HepG2 (cell line): Measurements from ENCODE around the gene CHST13. TPM values are rescaled to one million over a fixed set of nuclear protein-coding genes. Genes with fewer than 3 reads are reported as not detected.

Experiments
- CBX2 ChIP-seq, 2 experiments: fragments of 200-600 bp in 1 of 2; sonication (generic); formaldehyde crosslinking in 1 of 2; IDR thresholded peaks; 2 replicates each; pipeline versions ENCODE4 v1.7.0 to v1.8.1; 2018 to 2022; ENCODE audit warnings: low read depth in 2 of 2, low read length in 1 of 2, mild to moderate bottlenecking in 1 of 2, missing genetic modification reagents in 1 of 2
- CEBPB ChIP-seq: IDR thresholded peaks from 2 replicates; pipeline ENCODE4 v1.6.1; 2011; ENCODE audit warnings: low read depth, low read length, improper control_type of control experiment, borderline replicate concordance
- HDAC2 ChIP-seq: sonication (generic); formaldehyde crosslinking; IDR thresholded peaks from 2 replicates; pipeline ENCODE4 v1.4.0; 2020; ENCODE audit warnings: missing genetic modification reagents
- MTA1 ChIP-seq: sonication (generic); formaldehyde crosslinking; IDR thresholded peaks from 2 replicates; pipeline ENCODE4 v1.4.0; 2020; ENCODE audit warnings: missing genetic modification reagents, mild to moderate bottlenecking, borderline replicate concordance
- RNF2 ChIP-seq: fragments of 450-650 bp; conservative IDR thresholded peaks from 2 replicates; pipeline ENCODE4 v1.6.1; 2016; ENCODE audit warnings: low read depth
- SRSF1 ChIP-seq: fragments of 200-400 bp; formaldehyde crosslinking; optimal IDR thresholded peaks from 2 replicates; pipeline ENCODE3; 2017; ENCODE audit warnings: mild to moderate bottlenecking, low read depth, low read length, moderate library complexity
- TCF12 ChIP-seq, 2 experiments: fragments of 450-650 bp in 1 of 2; sonication (generic) in 1 of 2; formaldehyde crosslinking in 1 of 2; IDR thresholded peaks; 2 replicates each; pipeline versions ENCODE4 v1.6.1 to v1.8.0; 2017 to 2022; ENCODE audit warnings: antibody characterized with exemption in 1 of 2, mild to moderate bottlenecking in 1 of 2, missing genetic modification reagents in 1 of 2, moderate library complexity in 1 of 2
- ZNF335 ChIP-seq: sonication (generic); formaldehyde crosslinking; IDR thresholded peaks from 2 replicates; pipeline ENCODE4 v1.4.0; 2020; ENCODE audit warnings: missing genetic modification reagents
- ZNF432 ChIP-seq: sonication (generic); formaldehyde crosslinking; IDR thresholded peaks from 2 replicates; pipeline ENCODE4 v1.5.0; 2020; ENCODE audit warnings: missing genetic modification reagents, mild to moderate bottlenecking, borderline replicate concordance
- ZNF558 ChIP-seq: sonication (generic); formaldehyde crosslinking; IDR thresholded peaks from 2 replicates; pipeline ENCODE4 v1.9.0; 2022; ENCODE audit warnings: mild to moderate bottlenecking, missing genetic modification reagents, borderline replicate concordance
- ZNF749 ChIP-seq: sonication (generic); formaldehyde crosslinking; IDR thresholded peaks from 2 replicates; pipeline ENCODE4 v1.8.0; 2022; ENCODE audit warnings: mild to moderate bottlenecking, missing genetic modification reagents, moderate library complexity, borderline replicate concordance
- ZNF780A ChIP-seq: sonication (generic); formaldehyde crosslinking; IDR thresholded peaks from 2 replicates; pipeline ENCODE4 v1.8.0; 2022; ENCODE audit warnings: mild to moderate bottlenecking, missing genetic modification reagents, moderate library complexity
- ZNF782 ChIP-seq: sonication (generic); formaldehyde crosslinking; IDR thresholded peaks from 2 replicates; pipeline ENCODE4 v1.4.0; 2020; ENCODE audit warnings: missing genetic modification reagents, mild to moderate bottlenecking, borderline replicate concordance
- ZNF83 ChIP-seq: sonication (generic); formaldehyde crosslinking; IDR thresholded peaks from 2 replicates; pipeline ENCODE4 v1.4.0; 2020; ENCODE audit warnings: missing genetic modification reagents, mild to moderate bottlenecking, borderline replicate concordance
- ZNF879 ChIP-seq: sonication (generic); formaldehyde crosslinking; IDR thresholded peaks from 2 replicates; pipeline ENCODE4 v1.8.1; 2023; ENCODE audit warnings: missing genetic modification reagents
- polyA plus RNA-seq, 8 experiments: library from polyadenylated mRNA; depleted of rRNA in 3 of 8; stranded (reverse) in 7 of 8; unstranded in 1 of 8; fragments of >200 nt; fragmentation: Illumina TruSeq in 4 of 8; extraction: Trizol in 4 of 8; gene quantifications; 2 replicates each; pipeline versions ENCODE4 v1.2.1 to v1.2.3, GENCODE V29; 2011 to 2016; ENCODE audit warnings: low read depth in 4 of 8, missing spikeins in 1 of 8, mixed read lengths in 1 of 8; ENCODE audit not compliant: insufficient read depth in 1 of 8
- total RNA-seq, 5 experiments: library from RNA; depleted of rRNA; stranded (reverse); fragments of >200 nt; fragmentation: Illumina TruSeq; extraction: Trizol; gene quantifications; 2 replicates each; pipeline ENCODE4 v1.2.3, GENCODE V29; 2016; ENCODE audit warnings: low read depth in 1 of 5
- TF ChIP-seq, protein P1 (sequence below): fragments of 450-650 bp; IDR thresholded peaks from 2 replicates; pipeline ENCODE4 v1.6.1; 2016
- TF ChIP-seq, protein P2 (sequence below): IDR thresholded peaks from 2 replicates; pipeline ENCODE4 v1.6.1; 2016
- TF ChIP-seq, protein P3 (sequence below): sonication (generic); formaldehyde crosslinking; IDR thresholded peaks from 2 replicates; pipeline ENCODE4 v1.5.0; 2020; ENCODE audit warnings: mild to moderate bottlenecking, missing genetic modification reagents, borderline replicate concordance
- TF ChIP-seq, protein P4 (sequence below): IDR thresholded peaks from 2 replicates; pipeline ENCODE4 v1.6.1; 2016

CHST13 gene
- total and polyA plus RNA-seq, 2 of the 13 experiments (the other 11 are each of a cell fraction or from before 2014, with no cell fraction given), result 32.0 to 43.1 TPM

DNA sequence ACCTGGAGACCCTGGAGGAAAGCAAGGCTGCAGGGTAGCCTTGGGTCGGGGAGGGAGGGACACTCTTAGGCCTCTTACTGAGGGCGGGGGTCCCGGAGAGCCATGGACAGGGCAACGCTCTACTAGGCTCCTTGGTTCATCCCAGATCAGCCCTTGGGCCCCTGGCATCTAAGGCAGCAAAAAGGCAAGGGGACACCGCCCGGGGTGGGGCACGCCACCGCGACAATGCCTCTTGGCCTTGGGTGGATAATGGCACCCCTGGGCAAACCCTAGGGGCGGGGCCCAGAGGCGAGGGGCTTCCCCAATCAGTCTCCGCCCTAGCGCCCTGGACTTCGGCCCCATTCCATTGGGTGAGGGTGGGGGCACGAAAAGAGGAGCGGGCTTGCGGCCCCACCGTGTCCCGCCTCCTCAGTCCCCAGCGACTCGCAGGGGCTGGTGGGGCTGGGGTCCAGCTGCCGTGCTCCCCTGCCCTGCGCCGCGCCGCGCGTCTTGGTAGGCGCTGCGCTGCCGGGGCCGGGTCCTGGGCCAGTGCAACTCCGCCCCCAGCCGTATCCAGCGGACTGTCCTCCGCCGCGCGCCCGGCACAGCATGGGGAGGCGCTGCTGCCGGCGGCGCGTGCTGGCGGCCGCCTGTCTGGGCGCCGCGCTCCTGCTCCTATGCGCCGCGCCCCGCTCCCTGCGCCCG lies at the start of gene CHST13 (continued):
- no peak for TF ChIP-seq CBX2 (IDR thresholded peaks at IDR 0.05; ENCODE audit: low read depth, low read length)
- no peak for TF ChIP-seq CBX2 (CRISPR knock-in tag; IDR thresholded peaks at IDR 0.05; ENCODE audit: low read depth)
- TF ChIP-seq ZNF782 (CRISPR knock-in tag), result no peak
- TF ChIP-seq ZNF558 (CRISPR knock-in tag), result no peak; the same call in 1 of the 2 replicates
- TF ChIP-seq SRSF1, result peak; percentile 48
- TF ChIP-seq HDAC2 (CRISPR knock-in tag), result peak; percentile 88
- TF ChIP-seq ZNF335 (CRISPR knock-in tag), result no peak
- no peak for TF ChIP-seq CEBPB
- TF ChIP-seq ZNF432 (CRISPR knock-in tag), result no peak
- no peak for TF ChIP-seq ZNF780A
- TF ChIP-seq, protein P1, sequence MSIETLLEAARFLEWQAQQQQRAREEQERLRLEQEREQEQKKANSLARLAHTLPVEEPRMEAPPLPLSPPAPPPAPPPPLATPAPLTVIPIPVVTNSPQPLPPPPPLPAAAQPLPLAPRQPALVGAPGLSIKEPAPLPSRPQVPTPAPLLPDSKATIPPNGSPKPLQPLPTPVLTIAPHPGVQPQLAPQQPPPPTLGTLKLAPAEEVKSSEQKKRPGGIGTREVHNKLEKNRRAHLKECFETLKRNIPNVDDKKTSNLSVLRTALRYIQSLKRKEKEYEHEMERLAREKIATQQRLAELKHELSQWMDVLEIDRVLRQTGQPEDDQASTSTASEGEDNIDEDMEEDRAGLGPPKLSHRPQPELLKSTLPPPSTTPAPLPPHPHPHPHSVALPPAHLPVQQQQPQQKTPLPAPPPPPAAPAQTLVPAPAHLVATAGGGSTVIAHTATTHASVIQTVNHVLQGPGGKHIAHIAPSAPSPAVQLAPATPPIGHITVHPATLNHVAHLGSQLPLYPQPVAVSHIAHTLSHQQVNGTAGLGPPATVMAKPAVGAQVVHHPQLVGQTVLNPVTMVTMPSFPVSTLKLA, result no peak
- peak; percentile 86 for TF ChIP-seq MTA1 (CRISPR knock-in tag)
- no peak for TF ChIP-seq ZNF749
- TF ChIP-seq, protein P2, sequence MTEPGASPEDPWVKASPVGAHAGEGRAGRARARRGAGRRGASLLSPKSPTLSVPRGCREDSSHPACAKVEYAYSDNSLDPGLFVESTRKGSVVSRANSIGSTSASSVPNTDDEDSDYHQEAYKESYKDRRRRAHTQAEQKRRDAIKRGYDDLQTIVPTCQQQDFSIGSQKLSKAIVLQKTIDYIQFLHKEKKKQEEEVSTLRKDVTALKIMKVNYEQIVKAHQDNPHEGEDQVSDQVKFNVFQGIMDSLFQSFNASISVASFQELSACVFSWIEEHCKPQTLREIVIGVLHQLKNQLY (CRISPR knock-in tag), result peak; percentile 67; the same call in 1 of the 2 replicates
- TF ChIP-seq, protein P3, sequence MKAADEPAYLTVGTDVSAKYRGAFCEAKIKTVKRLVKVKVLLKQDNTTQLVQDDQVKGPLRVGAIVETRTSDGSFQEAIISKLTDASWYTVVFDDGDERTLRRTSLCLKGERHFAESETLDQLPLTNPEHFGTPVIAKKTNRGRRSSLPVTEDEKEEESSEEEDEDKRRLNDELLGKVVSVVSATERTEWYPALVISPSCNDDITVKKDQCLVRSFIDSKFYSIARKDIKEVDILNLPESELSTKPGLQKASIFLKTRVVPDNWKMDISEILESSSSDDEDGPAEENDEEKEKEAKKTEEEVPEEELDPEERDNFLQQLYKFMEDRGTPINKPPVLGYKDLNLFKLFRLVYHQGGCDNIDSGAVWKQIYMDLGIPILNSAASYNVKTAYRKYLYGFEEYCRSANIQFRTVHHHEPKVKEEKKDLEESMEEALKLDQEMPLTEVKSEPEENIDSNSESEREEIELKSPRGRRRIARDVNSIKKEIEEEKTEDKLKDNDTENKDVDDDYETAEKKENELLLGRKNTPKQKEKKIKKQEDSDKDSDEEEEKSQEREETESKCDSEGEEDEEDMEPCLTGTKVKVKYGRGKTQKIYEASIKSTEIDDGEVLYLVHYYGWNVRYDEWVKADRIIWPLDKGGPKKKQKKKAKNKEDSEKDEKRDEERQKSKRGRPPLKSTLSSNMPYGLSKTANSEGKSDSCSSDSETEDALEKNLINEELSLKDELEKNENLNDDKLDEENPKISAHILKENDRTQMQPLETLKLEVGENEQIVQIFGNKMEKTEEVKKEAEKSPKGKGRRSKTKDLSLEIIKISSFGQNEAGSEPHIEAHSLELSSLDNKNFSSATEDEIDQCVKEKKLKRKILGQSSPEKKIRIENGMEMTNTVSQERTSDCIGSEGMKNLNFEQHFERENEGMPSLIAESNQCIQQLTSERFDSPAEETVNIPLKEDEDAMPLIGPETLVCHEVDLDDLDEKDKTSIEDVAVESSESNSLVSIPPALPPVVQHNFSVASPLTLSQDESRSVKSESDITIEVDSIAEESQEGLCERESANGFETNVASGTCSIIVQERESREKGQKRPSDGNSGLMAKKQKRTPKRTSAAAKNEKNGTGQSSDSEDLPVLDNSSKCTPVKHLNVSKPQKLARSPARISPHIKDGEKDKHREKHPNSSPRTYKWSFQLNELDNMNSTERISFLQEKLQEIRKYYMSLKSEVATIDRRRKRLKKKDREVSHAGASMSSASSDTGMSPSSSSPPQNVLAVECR (CRISPR knock-in tag), result peak; percentile 78
- TF ChIP-seq, protein P4, sequence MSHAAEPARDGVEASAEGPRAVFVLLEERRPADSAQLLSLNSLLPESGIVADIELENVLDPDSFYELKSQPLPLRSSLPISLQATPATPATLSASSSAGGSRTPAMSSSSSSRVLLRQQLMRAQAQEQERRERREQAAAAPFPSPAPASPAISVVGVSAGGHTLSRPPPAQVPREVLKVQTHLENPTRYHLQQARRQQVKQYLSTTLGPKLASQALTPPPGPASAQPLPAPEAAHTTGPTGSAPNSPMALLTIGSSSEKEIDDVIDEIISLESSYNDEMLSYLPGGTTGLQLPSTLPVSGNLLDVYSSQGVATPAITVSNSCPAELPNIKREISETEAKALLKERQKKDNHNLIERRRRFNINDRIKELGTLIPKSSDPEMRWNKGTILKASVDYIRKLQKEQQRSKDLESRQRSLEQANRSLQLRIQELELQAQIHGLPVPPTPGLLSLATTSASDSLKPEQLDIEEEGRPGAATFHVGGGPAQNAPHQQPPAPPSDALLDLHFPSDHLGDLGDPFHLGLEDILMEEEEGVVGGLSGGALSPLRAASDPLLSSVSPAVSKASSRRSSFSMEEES, result peak; percentile 55; the same call in 1 of the 2 replicates
- no peak; the same call in 1 of the 2 replicates for TF ChIP-seq ZNF879 (CRISPR knock-in tag)
- no peak for TF ChIP-seq ZNF83
- no peak for TF ChIP-seq TCF12 (IDR thresholded peaks at IDR 0.05)
- TF ChIP-seq TCF12 (CRISPR knock-in tag; IDR thresholded peaks at IDR 0.05), result no peak
- TF ChIP-seq RNF2, result peak; percentile 53; the same call in 1 of the 2 replicates
